WTC11 (cell line): ENCODE results near the gene DISP3.

ENCODE experiments used
- ATF1 ChIP-seq: sonication (generic); formaldehyde crosslinking; IDR thresholded peaks from 2 replicates; pipeline ENCODE4 v1.8.1; 2023; ENCODE audit warnings: mild to moderate bottlenecking, moderate library complexity, missing genetic modification reagents
- ETV6 ChIP-seq: sonication (generic); formaldehyde crosslinking; IDR thresholded peaks from 2 replicates; pipeline ENCODE4 v1.8.1; 2022; ENCODE audit warnings: mild to moderate bottlenecking, missing genetic modification reagents
- NFATC4 ChIP-seq: fragments of 250-450 bp; sonication (Bioruptor Pico); IDR thresholded peaks from 2 replicates; pipeline ENCODE4 v1.9.0; 2021; ENCODE audit warnings: mild to moderate bottlenecking
- ZNF138 ChIP-seq: sonication (generic); formaldehyde crosslinking; conservative IDR thresholded peaks from 2 replicates; pipeline ENCODE4 v1.8.1; 2022; ENCODE audit warnings: mild to moderate bottlenecking, moderate library complexity, missing genetic modification reagents
- TF ChIP-seq, protein P1 (sequence below): fragments of 200-600 bp; IDR thresholded peaks from 2 replicates; pipeline ENCODE4 v1.8.0; 2022; ENCODE audit warnings: antibody characterized with exemption

DNA sequence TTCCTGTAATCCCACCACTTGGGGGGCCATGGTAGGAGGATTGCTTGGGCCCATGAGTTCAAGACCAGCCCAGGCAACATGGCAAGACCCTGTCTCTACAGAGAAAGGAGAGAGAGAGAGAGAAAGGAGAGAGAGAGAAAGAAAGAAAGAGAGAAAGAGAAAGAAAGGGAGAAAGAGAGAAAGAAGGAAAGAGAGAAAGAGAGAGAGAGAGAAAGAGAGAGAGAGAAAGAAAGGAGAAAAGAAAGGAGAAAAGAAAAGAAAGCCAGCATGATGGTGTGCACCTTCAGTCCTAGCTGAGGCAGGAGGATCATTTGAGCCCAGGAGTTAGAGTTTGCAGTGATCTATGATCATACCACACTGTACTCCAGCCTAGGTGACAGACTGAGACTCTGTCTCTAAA, 82.8 kb downstream of the DISP3 start:
- TF ChIP-seq, protein P1, sequence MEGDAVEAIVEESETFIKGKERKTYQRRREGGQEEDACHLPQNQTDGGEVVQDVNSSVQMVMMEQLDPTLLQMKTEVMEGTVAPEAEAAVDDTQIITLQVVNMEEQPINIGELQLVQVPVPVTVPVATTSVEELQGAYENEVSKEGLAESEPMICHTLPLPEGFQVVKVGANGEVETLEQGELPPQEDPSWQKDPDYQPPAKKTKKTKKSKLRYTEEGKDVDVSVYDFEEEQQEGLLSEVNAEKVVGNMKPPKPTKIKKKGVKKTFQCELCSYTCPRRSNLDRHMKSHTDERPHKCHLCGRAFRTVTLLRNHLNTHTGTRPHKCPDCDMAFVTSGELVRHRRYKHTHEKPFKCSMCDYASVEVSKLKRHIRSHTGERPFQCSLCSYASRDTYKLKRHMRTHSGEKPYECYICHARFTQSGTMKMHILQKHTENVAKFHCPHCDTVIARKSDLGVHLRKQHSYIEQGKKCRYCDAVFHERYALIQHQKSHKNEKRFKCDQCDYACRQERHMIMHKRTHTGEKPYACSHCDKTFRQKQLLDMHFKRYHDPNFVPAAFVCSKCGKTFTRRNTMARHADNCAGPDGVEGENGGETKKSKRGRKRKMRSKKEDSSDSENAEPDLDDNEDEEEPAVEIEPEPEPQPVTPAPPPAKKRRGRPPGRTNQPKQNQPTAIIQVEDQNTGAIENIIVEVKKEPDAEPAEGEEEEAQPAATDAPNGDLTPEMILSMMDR: no peak
- TF ChIP-seq ATF1 (CRISPR knock-in tag) (no peak), NFATC4 (no peak), ZNF138 (CRISPR knock-in tag) (no peak), ETV6 (CRISPR knock-in tag) (no peak)
